HepG2 (cell line): ENCODE data around the gene GSTK1. TPM values are rescaled to one million over a fixed set of nuclear protein-coding genes. Genes with fewer than 3 reads are reported as not detected.

Experiments
- ATF3 ChIP-seq: sonication (generic); formaldehyde crosslinking; IDR thresholded peaks from 2 replicates; pipeline ENCODE4 v1.4.0; 2020; ENCODE audit warnings: missing genetic modification reagents
- ELF3 ChIP-seq: IDR thresholded peaks from 2 replicates; pipeline ENCODE4 v1.6.1; 2016; ENCODE audit warnings: missing genetic modification reagents, missing compliant biosample characterization
- GATAD2A ChIP-seq: IDR thresholded peaks from 2 replicates; pipeline ENCODE4 v1.6.1; 2016
- HNF4G ChIP-seq, 2 experiments: sonication (generic) in 1 of 2; formaldehyde crosslinking in 1 of 2; IDR thresholded peaks; 2 replicates each; pipeline versions ENCODE4 v1.4.0 to v1.6.1; 2011 to 2020; ENCODE audit warnings: borderline replicate concordance in 2 of 2, low read depth in 2 of 2, mild to moderate bottlenecking in 2 of 2, low read length in 1 of 2, missing genetic modification reagents in 1 of 2, moderate library complexity in 1 of 2
- KDM5A ChIP-seq: fragments of 200-600 bp; sonication (generic); IDR thresholded peaks from 2 replicates; pipeline ENCODE4 v1.7.0; 2018; ENCODE audit warnings: antibody characterized with exemption, mild to moderate bottlenecking, low read length, borderline replicate concordance
- KDM6A ChIP-seq: IDR thresholded peaks from 2 replicates; pipeline ENCODE4 v1.6.1; 2016; ENCODE audit warnings: low read depth
- LCORL ChIP-seq, 2 experiments: fragments of 450-650 bp in 1 of 2; sonication (generic) in 1 of 2; formaldehyde crosslinking in 1 of 2; IDR thresholded peaks; 2 replicates each; pipeline versions ENCODE4 v1.5.0 to v1.6.1; 2017 to 2020; ENCODE audit warnings: antibody characterized with exemption in 1 of 2, missing genetic modification reagents in 1 of 2
- MED1 ChIP-seq: sonication (generic); formaldehyde crosslinking; IDR thresholded peaks from 2 replicates; pipeline ENCODE4 v1.4.0; 2020; ENCODE audit warnings: missing genetic modification reagents
- MIER2 ChIP-seq: IDR thresholded peaks from 2 replicates; pipeline ENCODE4 v1.6.1; 2016; ENCODE audit warnings: missing biosample characterization, missing genetic modification reagents
- NBN ChIP-seq: fragments of 450-650 bp; conservative IDR thresholded peaks from 2 replicates; pipeline ENCODE4 v1.6.1; 2017
- NONO ChIP-seq, 2 experiments: fragments of 450-650 bp in 1 of 2; sonication (generic) in 1 of 2; formaldehyde crosslinking in 1 of 2; IDR thresholded peaks in 1 of 2; conservative IDR thresholded peaks in 1 of 2; 2 replicates each; pipeline versions ENCODE4 v1.6.1 to v1.8.0; 2017 to 2022; ENCODE audit warnings: mild to moderate bottlenecking in 1 of 2, missing genetic modification reagents in 1 of 2, moderate library complexity in 1 of 2
- POGZ ChIP-seq: sonication (generic); formaldehyde crosslinking; IDR thresholded peaks from 2 replicates; pipeline ENCODE4 v1.4.0; 2020; ENCODE audit warnings: mild to moderate bottlenecking, missing genetic modification reagents
- PPARG ChIP-seq: conservative IDR thresholded peaks from 2 replicates; pipeline ENCODE4 v1.6.1; 2016; ENCODE audit warnings: missing biosample characterization, missing genetic modification reagents
- RCOR2 ChIP-seq: IDR thresholded peaks from 2 replicates; pipeline ENCODE4 v1.6.1; 2016; ENCODE audit warnings: missing biosample characterization, missing genetic modification reagents
- RXRA ChIP-seq: sonication (generic); formaldehyde crosslinking; IDR thresholded peaks from 2 replicates; pipeline ENCODE4 v1.5.1; 2020; ENCODE audit warnings: missing genetic modification reagents
- TCF7 ChIP-seq: sonication (generic); IDR thresholded peaks from 2 replicates; pipeline ENCODE4 v1.6.1; 2016; ENCODE audit warnings: antibody characterized with exemption, low read depth
- THYN1 ChIP-seq: sonication (generic); formaldehyde crosslinking; IDR thresholded peaks from 2 replicates; pipeline ENCODE4 v1.8.1; 2023; ENCODE audit warnings: low read depth, mild to moderate bottlenecking, moderate library complexity, missing genetic modification reagents, borderline replicate concordance
- TP53 ChIP-seq: sonication (generic); formaldehyde crosslinking; conservative IDR thresholded peaks from 2 replicates; pipeline ENCODE4 v1.4.0; 2020; ENCODE audit warnings: missing genetic modification reagents
- TRIM24 ChIP-seq: sonication (generic); formaldehyde crosslinking; IDR thresholded peaks from 2 replicates; pipeline ENCODE4 v1.8.0; 2022; ENCODE audit warnings: mild to moderate bottlenecking, missing genetic modification reagents
- YY1 ChIP-seq: IDR thresholded peaks from 2 replicates; pipeline ENCODE4 v1.6.1; 2011; ENCODE audit warnings: low read length, low read depth, moderate library complexity, mild to moderate bottlenecking; ENCODE audit not compliant: insufficient read depth, insufficient replicate concordance
- ZBED4 ChIP-seq: sonication (generic); formaldehyde crosslinking; IDR thresholded peaks from 2 replicates; pipeline ENCODE4 v1.4.0; 2020; ENCODE audit warnings: missing genetic modification reagents, borderline replicate concordance
- ZNF205 ChIP-seq: IDR thresholded peaks from 2 replicates; pipeline ENCODE4 v1.6.1; 2018; ENCODE audit warnings: missing biosample characterization, missing genetic modification reagents
- ZNF230 ChIP-seq: sonication (generic); formaldehyde crosslinking; IDR thresholded peaks from 2 replicates; pipeline ENCODE4 v1.4.0; 2020; ENCODE audit warnings: mild to moderate bottlenecking, missing genetic modification reagents
- ZNF234 ChIP-seq: sonication (generic); formaldehyde crosslinking; conservative IDR thresholded peaks from 2 replicates; pipeline ENCODE4 v1.5.1; 2020; ENCODE audit warnings: mild to moderate bottlenecking, missing genetic modification reagents
- ZNF354B ChIP-seq: sonication (generic); formaldehyde crosslinking; IDR thresholded peaks from 2 replicates; pipeline ENCODE4 v1.8.0; 2022; ENCODE audit warnings: mild to moderate bottlenecking, missing genetic modification reagents
- ZNF558 ChIP-seq: sonication (generic); formaldehyde crosslinking; IDR thresholded peaks from 2 replicates; pipeline ENCODE4 v1.9.0; 2022; ENCODE audit warnings: mild to moderate bottlenecking, missing genetic modification reagents, borderline replicate concordance
- ZNF639 ChIP-seq: conservative IDR thresholded peaks from 2 replicates; pipeline ENCODE4 v1.6.1; 2018; ENCODE audit warnings: missing genetic modification reagents
- polyA plus RNA-seq, 8 experiments: library from polyadenylated mRNA; depleted of rRNA in 3 of 8; stranded (reverse) in 7 of 8; unstranded in 1 of 8; fragments of >200 nt; fragmentation: Illumina TruSeq in 4 of 8; extraction: Trizol in 4 of 8; gene quantifications; 2 replicates each; pipeline versions ENCODE4 v1.2.1 to v1.2.3, GENCODE V29; 2011 to 2016; ENCODE audit warnings: low read depth in 4 of 8, missing spikeins in 1 of 8, mixed read lengths in 1 of 8; ENCODE audit not compliant: insufficient read depth in 1 of 8
- total RNA-seq, 5 experiments: library from RNA; depleted of rRNA; stranded (reverse); fragments of >200 nt; fragmentation: Illumina TruSeq; extraction: Trizol; gene quantifications; 2 replicates each; pipeline ENCODE4 v1.2.3, GENCODE V29; 2016; ENCODE audit warnings: low read depth in 1 of 5

The GSTK1 gene
- total and polyA plus RNA-seq, 2 of the 13 experiments (the other 11 are each of a cell fraction or from before 2014, with no cell fraction given), result 64.6 to 92.1 TPM

- TF ChIP-seq ZBED4 (CRISPR knock-in tag), result peak; percentile 90; the same call in 1 of the 2 replicates
- TF ChIP-seq ZNF558 (CRISPR knock-in tag), result no peak
- TF ChIP-seq THYN1, result no peak
- no peak for TF ChIP-seq MIER2 (CRISPR knock-in tag)
- no peak for TF ChIP-seq TRIM24 (CRISPR knock-in tag)
- peak; percentile 79 for TF ChIP-seq POGZ (CRISPR knock-in tag)
- 0 out of 2 replicates have a peak, but pooled peaks have one; percentile 35 for TF ChIP-seq KDM6A
- TF ChIP-seq GATAD2A (CRISPR knock-in tag), result peak; percentile 67; the same call in 1 of the 2 replicates
- TF ChIP-seq ZNF230 (CRISPR knock-in tag), result no peak
- no peak for TF ChIP-seq NONO (IDR thresholded peaks at IDR 0.05)
- no peak for TF ChIP-seq NONO (CRISPR knock-in tag; conservative IDR thresholded peaks at IDR 0.05)
- TF ChIP-seq ZNF234, result no peak
- peak; percentile 80 for TF ChIP-seq RCOR2 (CRISPR knock-in tag)
- no peak for TF ChIP-seq ZNF354B (CRISPR knock-in tag)
- peak; percentile 54; the same call in 1 of the 2 replicates for TF ChIP-seq RXRA (CRISPR knock-in tag)
- peak; percentile 67; the same call in 1 of the 2 replicates for TF ChIP-seq ZNF205
- no peak for TF ChIP-seq TP53 (CRISPR knock-in tag)
- no peak for TF ChIP-seq YY1
- TF ChIP-seq ATF3 (CRISPR knock-in tag), result no peak
- peak; percentile 94 for TF ChIP-seq HNF4G (IDR thresholded peaks at IDR 0.05; ENCODE audit: borderline replicate concordance, low read depth, low read length)
- TF ChIP-seq HNF4G (CRISPR knock-in tag; IDR thresholded peaks at IDR 0.05; ENCODE audit: borderline replicate concordance, low read depth), result peak; percentile 91
- 0 out of 2 replicates have a peak, but pooled peaks have one; percentile 23 for TF ChIP-seq PPARG (CRISPR knock-in tag)
- peak; percentile 43; the same call in 1 of the 2 replicates for TF ChIP-seq MED1 (CRISPR knock-in tag)
- no peak for TF ChIP-seq ZNF639
- no peak for TF ChIP-seq NBN
- TF ChIP-seq KDM5A, result no peak
- TF ChIP-seq ELF3 (CRISPR knock-in tag), result 0 out of 2 replicates have a peak, but pooled peaks have one; percentile 33
- no peak for TF ChIP-seq LCORL (IDR thresholded peaks at IDR 0.05)
- peak; percentile 84 for TF ChIP-seq LCORL (CRISPR knock-in tag; IDR thresholded peaks at IDR 0.05)
- TF ChIP-seq TCF7, result no peak
These were observed 14.4 kb upstream of the GSTK1 start (continued) for GRCh38 chr7:143248761-143249354.
